Stimulated activated memory B cell treated with anti-CD40 and anti-IgM and Interleukin-4, amounts not matched to agents 10 μg/mL and 1 μg/mL and 100 μg/mL, for 72 hours (primary cell): ENCODE results near the gene PTPRK.
A peak's percentile ranks its signal among the peaks of the same experiment; 100 is the strongest.

ENCODE experiments used
- ATAC-seq: fragments of 150-1000 bp; cut with Tn5 transposase; 2 replicates; pipeline ENCODE4 v1.10.0; 2021
- H3K27ac Mint-ChIP-seq: one replicate; pipeline ENCODE4 v1.8.0; 2022; ENCODE audit warnings: mild to moderate bottlenecking, mixed read lengths
- H3K27me3 Mint-ChIP-seq: one replicate; pipeline ENCODE4 v1.8.0; 2022; ENCODE audit warnings: mixed read lengths
- H3K36me3 Mint-ChIP-seq: one replicate; pipeline ENCODE4 v1.8.0; 2022; ENCODE audit warnings: mixed read lengths
- H3K4me1 Mint-ChIP-seq: one replicate; pipeline ENCODE4 v1.8.0; 2022; ENCODE audit warnings: mixed read lengths
- H3K4me3 Mint-ChIP-seq: one replicate; pipeline ENCODE4 v1.8.0; 2022; ENCODE audit warnings: mild to moderate bottlenecking, moderate library complexity, mixed read lengths
- H3K9me3 Mint-ChIP-seq: one replicate; pipeline ENCODE4 v1.8.0; 2022; ENCODE audit warnings: mixed read lengths

The PTPRK gene

DNA sequence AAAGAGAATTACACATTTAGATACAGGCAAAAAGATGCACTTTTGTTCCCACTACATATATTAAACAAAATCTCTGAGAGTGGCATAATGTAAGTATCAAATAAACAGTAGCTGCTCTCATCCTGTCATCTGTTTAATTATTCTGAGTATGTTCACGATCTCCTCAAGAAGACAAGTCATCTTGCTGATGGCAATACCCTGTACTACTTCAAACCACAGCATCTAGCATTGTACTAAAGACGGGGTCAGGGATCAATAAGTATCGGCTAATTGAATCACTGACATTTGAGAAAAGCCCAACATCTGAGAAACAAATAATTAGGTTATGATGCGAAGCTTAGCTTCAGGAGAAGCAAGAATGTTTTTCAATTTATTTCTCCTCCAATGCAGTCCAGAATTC is 175.1 kb downstream of the PTPRK start:
- H3K9me3 Mint-ChIP-seq: no peaks in the 10 kb centered on the region
- H3K4me3 Mint-ChIP-seq: no peak overlapping the region
- no peak for ATAC-seq
- H3K4me1 Mint-ChIP-seq: no peaks in the 10 kb centered on the region
- no peak overlapping the region for H3K27ac Mint-ChIP-seq
- no peaks in the 10 kb centered on the region for H3K27me3 Mint-ChIP-seq
- H3K36me3 Mint-ChIP-seq: no peaks in the 10 kb centered on the region

GRCh38 chr6:128343706-128344105 is 176.7 kb downstream of the PTPRK start:
- H3K36me3 Mint-ChIP-seq: no peaks in the 10 kb centered on the region
- no peak overlapping the region for H3K4me3 Mint-ChIP-seq
- no peak overlapping the region for H3K27ac Mint-ChIP-seq
- no peaks in the 10 kb centered on the region for H3K27me3 Mint-ChIP-seq
- ATAC-seq: no peak
- no peaks in the 10 kb centered on the region for H3K4me1 Mint-ChIP-seq
- H3K9me3 Mint-ChIP-seq: no peaks in the 10 kb centered on the region

- no peak overlapping the region for H3K4me3 Mint-ChIP-seq
- H3K4me1 Mint-ChIP-seq: no peaks in the 10 kb centered on the region
- no peak for ATAC-seq
- H3K9me3 Mint-ChIP-seq: no peaks in the 10 kb centered on the region
- H3K27me3 Mint-ChIP-seq: no peaks in the 10 kb centered on the region
- no peaks in the 10 kb centered on the region for H3K36me3 Mint-ChIP-seq
- H3K27ac Mint-ChIP-seq: no peak overlapping the region
These were observed 180.6 kb downstream of the PTPRK start for GRCh38 chr6:128339635-128340450.

GRCh38 chr6:128337619-128338018 is 182.8 kb downstream of the PTPRK start:
- H3K27ac Mint-ChIP-seq: no peak overlapping the region
- no peaks in the 10 kb centered on the region for H3K4me1 Mint-ChIP-seq

DNA sequence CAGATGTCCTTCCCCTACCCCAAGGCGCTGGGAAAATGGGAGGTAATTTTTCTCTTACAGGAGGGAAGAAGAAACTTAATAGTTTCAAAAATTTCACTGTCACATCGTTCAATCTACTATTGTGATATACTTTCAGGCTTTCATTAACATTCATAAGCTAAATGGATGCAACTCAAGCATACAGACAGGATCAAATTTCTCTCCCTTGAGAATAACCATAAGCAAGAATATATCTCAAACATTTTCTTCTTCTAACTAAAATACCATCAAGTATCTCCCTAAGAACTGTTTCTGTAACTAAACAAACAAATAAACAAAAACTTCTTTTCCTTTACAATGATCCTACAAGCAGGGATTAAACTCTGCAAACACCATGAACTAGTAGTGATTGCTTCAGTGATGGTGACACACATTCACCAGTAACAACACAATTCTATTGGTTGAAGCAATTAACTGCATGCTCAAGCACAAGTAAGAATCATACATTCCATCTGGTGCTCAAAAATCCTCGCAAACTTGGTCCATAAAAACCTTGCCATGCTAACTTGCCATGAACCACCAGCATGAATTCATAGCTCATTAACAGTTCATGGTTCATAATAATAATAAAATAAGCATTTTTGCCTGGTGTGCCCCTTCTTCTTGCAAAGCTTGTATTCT is 183.8 kb downstream of the PTPRK start:
- no peaks in the 10 kb centered on the region for H3K4me1 Mint-ChIP-seq
- no peak for ATAC-seq
- H3K36me3 Mint-ChIP-seq: no peaks in the 10 kb centered on the region
- no peak overlapping the region for H3K27ac Mint-ChIP-seq
- H3K4me3 Mint-ChIP-seq: no peak overlapping the region
- no peaks in the 10 kb centered on the region for H3K9me3 Mint-ChIP-seq
- H3K27me3 Mint-ChIP-seq: no peaks in the 10 kb centered on the region

More at GRCh38 chr6:128337619-128338018, 182.8 kb downstream of the PTPRK start:
- Mint-ChIP-seq H3K9me3 (no peaks in the 10 kb centered on the region), H3K27me3 (no peaks in the 10 kb centered on the region), H3K36me3 (no peaks in the 10 kb centered on the region), H3K4me3 (no peak overlapping the region)
- ATAC-seq: no peak

GRCh38 chr6:128335963-128336362 is 184.4 kb downstream of the PTPRK start:
- Mint-ChIP-seq H3K4me1 (no peaks in the 10 kb centered on the region), H3K27me3 (no peaks in the 10 kb centered on the region), H3K27ac (no peak overlapping the region), H3K36me3 (no peaks in the 10 kb centered on the region), H3K9me3 (no peaks in the 10 kb centered on the region), H3K4me3 (no peak overlapping the region)
- no peak for ATAC-seq

DNA sequence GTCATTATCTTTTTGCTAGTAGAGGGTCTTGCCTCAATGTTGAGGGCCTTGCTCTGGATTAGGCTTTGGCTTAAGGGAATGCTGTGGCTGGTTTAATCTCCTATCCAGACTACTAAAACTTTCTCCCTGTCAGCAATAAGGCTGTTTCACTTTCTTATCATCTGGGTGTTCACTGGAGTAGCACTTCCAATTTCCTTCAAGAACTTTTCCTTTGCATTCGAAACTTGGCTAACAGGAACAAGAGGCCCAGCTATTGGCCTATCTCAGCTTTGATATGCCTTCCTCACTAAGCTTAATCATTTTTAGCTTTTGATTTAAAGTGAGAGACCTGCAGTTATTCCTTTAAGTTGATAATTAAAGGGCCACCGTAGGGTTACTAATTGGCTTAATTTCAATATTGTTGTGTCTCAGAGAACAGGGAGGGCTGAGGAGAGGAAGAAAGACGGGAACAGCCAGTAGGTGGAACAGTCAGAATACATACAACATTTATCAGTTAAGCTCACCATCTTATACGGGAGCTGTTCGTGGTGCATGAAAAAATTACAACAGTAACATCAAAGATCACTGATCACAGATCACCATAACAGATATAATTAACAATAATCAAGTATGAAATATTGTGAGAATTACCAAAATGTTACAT is 186.7 kb downstream of the PTPRK start:
- no peak for ATAC-seq
- Mint-ChIP-seq H3K27me3 (no peaks in the 10 kb centered on the region), H3K27ac (no peak overlapping the region), H3K4me1 (no peaks in the 10 kb centered on the region), H3K4me3 (no peak overlapping the region), H3K36me3 (no peaks in the 10 kb centered on the region), H3K9me3 (no peaks in the 10 kb centered on the region)

DNA sequence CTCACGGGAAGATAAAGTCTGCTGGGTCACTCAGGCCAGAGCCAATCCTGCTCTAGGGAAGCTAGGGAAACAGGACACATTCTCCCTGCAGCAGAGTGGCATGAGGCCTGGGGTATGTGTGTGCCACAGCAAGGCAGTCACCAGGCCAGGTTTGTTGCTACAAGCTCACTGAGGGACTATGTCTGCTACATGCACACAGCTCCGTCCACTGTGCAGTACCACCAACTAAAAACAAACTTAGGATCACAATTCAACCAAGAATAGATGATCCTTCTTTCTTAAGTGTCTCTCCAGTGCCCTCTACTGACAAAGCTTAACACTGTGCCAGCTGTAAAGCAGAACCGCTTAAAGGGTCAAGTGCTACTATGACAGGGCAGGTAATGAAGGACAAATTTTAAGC is 192.5 kb downstream of the PTPRK start:
- no peaks in the 10 kb centered on the region for H3K4me1 Mint-ChIP-seq
- H3K27ac Mint-ChIP-seq: no peak overlapping the region
- peak; percentile 68 for ATAC-seq
- no peaks in the 10 kb centered on the region for H3K9me3 Mint-ChIP-seq
- H3K36me3 Mint-ChIP-seq: no peaks in the 10 kb centered on the region
- H3K4me3 Mint-ChIP-seq: no peak overlapping the region
- no peaks in the 10 kb centered on the region for H3K27me3 Mint-ChIP-seq

DNA sequence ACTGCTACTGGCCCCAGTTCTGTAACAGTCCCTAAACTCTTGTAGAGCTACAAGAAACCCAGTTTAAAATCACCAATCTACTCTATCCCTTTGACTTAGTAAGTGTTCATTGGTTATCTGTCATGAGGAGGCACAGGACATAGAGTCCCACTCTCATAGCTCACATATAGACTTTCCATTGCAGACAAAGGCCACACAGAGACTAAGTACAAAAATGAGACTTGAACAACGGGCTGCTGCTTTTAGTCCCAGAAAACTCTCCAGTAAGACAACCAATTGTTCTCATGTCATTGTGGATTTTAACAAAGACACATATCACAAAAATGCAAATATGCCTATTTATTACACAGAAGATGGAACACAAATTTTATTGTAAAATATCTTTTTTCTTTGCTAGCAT is 197.4 kb downstream of the PTPRK start:
- H3K36me3 Mint-ChIP-seq: no peaks in the 10 kb centered on the region
- H3K4me3 Mint-ChIP-seq: no peak overlapping the region
- H3K9me3 Mint-ChIP-seq: no peaks in the 10 kb centered on the region
- H3K27ac Mint-ChIP-seq: no peak overlapping the region
- H3K4me1 Mint-ChIP-seq: no peaks in the 10 kb centered on the region
- no peaks in the 10 kb centered on the region for H3K27me3 Mint-ChIP-seq
- no peak for ATAC-seq

DNA sequence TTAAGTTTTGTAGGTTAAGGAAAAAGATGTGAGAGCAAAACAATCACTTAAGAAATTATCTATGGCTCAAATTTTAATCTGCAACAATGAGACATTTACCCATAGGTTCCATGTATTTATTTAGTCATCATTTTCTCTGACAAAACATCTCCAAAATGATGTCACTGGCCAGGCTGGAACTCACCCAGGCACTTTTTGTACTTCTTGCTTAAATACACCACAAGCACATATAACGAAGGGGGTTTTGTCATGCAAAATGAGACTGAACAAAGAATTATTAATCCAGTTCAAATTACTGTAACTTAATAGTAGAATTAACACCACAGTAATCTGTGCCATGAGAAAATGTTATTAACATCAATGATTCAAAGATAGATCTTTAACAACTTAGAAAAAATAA is 200.5 kb downstream of the PTPRK start:
- no peaks in the 10 kb centered on the region for H3K36me3 Mint-ChIP-seq
- no peaks in the 10 kb centered on the region for H3K27me3 Mint-ChIP-seq
- no peaks in the 10 kb centered on the region for H3K9me3 Mint-ChIP-seq
- no peaks in the 10 kb centered on the region for H3K4me1 Mint-ChIP-seq
- H3K4me3 Mint-ChIP-seq: no peak overlapping the region
- no peak overlapping the region for H3K27ac Mint-ChIP-seq
- no peak for ATAC-seq

GRCh38 chr6:128319157-128319556 is 201.2 kb downstream of the PTPRK start:
- no peak overlapping the region for H3K27ac Mint-ChIP-seq
- no peaks in the 10 kb centered on the region for H3K4me1 Mint-ChIP-seq
- H3K4me3 Mint-ChIP-seq: no peak overlapping the region

GRCh38 chr6:128316258-128316929 is 204.0 kb downstream of the PTPRK start:
- Mint-ChIP-seq H3K27ac (no peak overlapping the region), H3K36me3 (no peaks in the 10 kb centered on the region), H3K4me3 (no peak overlapping the region), H3K4me1 (peaks cover 6% of the 10 kb centered on the region), H3K27me3 (no peaks in the 10 kb centered on the region), H3K9me3 (no peaks in the 10 kb centered on the region)
- ATAC-seq: no peak

More at GRCh38 chr6:128319157-128319556, 201.2 kb downstream of the PTPRK start:
- Mint-ChIP-seq H3K9me3 (no peaks in the 10 kb centered on the region), H3K27me3 (no peaks in the 10 kb centered on the region), H3K36me3 (no peaks in the 10 kb centered on the region)
- no peak for ATAC-seq

- no peak overlapping the region for H3K27ac Mint-ChIP-seq
- no peaks in the 10 kb centered on the region for H3K9me3 Mint-ChIP-seq
- ATAC-seq: no peak
- no peak overlapping the region for H3K4me3 Mint-ChIP-seq
- no peaks in the 10 kb centered on the region for H3K27me3 Mint-ChIP-seq
- no peaks in the 10 kb centered on the region for H3K36me3 Mint-ChIP-seq
- H3K4me1 Mint-ChIP-seq: peaks cover 6% of the 10 kb centered on the region
These were observed 206.2 kb downstream of the PTPRK start for GRCh38 chr6:128314190-128314589.

GRCh38 chr6:128311944-128312570 is 208.3 kb downstream of the PTPRK start:
- H3K9me3 Mint-ChIP-seq: no peaks in the 10 kb centered on the region
- no peak overlapping the region for H3K27ac Mint-ChIP-seq
- H3K36me3 Mint-ChIP-seq: no peaks in the 10 kb centered on the region
- H3K4me1 Mint-ChIP-seq: peaks cover 6% of the 10 kb centered on the region
- H3K27me3 Mint-ChIP-seq: no peaks in the 10 kb centered on the region
- peak; percentile 59 for ATAC-seq
- no peak overlapping the region for H3K4me3 Mint-ChIP-seq

- H3K9me3 Mint-ChIP-seq: no peaks in the 10 kb centered on the region
- no peak overlapping the region for H3K4me3 Mint-ChIP-seq
- no peak for ATAC-seq
- H3K4me1 Mint-ChIP-seq: peaks cover 6% of the 10 kb centered on the region
- no peaks in the 10 kb centered on the region for H3K36me3 Mint-ChIP-seq
- no peak overlapping the region for H3K27ac Mint-ChIP-seq
- no peaks in the 10 kb centered on the region for H3K27me3 Mint-ChIP-seq
These were observed 209.9 kb downstream of the PTPRK start for GRCh38 chr6:128310451-128310850.
